GM12878 (cell line): Measurements from ENCODE around the gene HRCT1. TPM values are rescaled to one million over a fixed set of nuclear protein-coding genes. Genes with fewer than 3 reads are reported as not detected.

Experiments used
- ATAC-seq: fragments of 200-7000 bp; cut with Tn5 transposase; 3 replicates; pipeline ENCODE4 v1.9.1; 2020; ENCODE audit warnings: mild to moderate bottlenecking, moderate library complexity
- BruUV-seq: library from RNA; stranded (reverse); fragments of 400-500 nt; replicated peaks from 2 replicates; lab custom pipeline; 2021; lab: Mats Ljungman, UMichigan
- CTCF ChIA-PET: fragments of 300-600 bp; sonication (Branson Sonifier 250); formaldehyde crosslinking; extraction: SDS; loops from one replicate; lab custom pipeline; 2021; ENCODE audit warnings: inconsistent platforms; lab: Yijun Ruan, JAX
- POLR2A ChIA-PET: fragments of 350-600 bp; formaldehyde crosslinking; extraction: SDS; loops from one replicate; lab custom pipeline; 2021; ENCODE audit warnings: inconsistent platforms; lab: Charles Lee
- RAD21 ChIA-PET: fragments of 300-600 bp; sonication (Branson Sonifier 250); formaldehyde crosslinking; loops from one replicate; lab custom pipeline; 2023; ENCODE audit warnings: antibody characterized with exemption; ENCODE audit not compliant: unreplicated experiment; lab: Charles Lee
- SMC1A ChIA-PET: fragments of 300-600 bp; sonication (Branson Sonifier 250); formaldehyde crosslinking; loops from one replicate; lab custom pipeline; 2023; ENCODE audit not compliant: unreplicated experiment, uncharacterized antibody; lab: Charles Lee
- DNase-seq: peaks from one replicate; pipeline ENCODE4 v3.0.0-alpha.2; 2011; ENCODE audit warnings: low read depth, low spot score
- FAIRE-seq: peaks from 3 replicates; lab custom pipeline; 2011; peaks lifted over from hg19 to GRCh38; lab: Jason Lieb, UNC
- H2AFZ ChIP-seq: 2 replicates; pipeline ENCODE4 v1.6.0; 2011; ENCODE audit warnings: low read depth, low read length, control low read depth; ENCODE audit not compliant: control insufficient read depth
- H3K27ac ChIP-seq: 2 replicates; pipeline ENCODE4 v1.5.1; 2011; ENCODE audit warnings: control low read depth; ENCODE audit not compliant: control insufficient read depth, insufficient read depth
- H3K27me3 ChIP-seq, 2 experiments: replicated peaks in 1 of 2; 2 replicates each; pipeline versions ENCODE4 v1.6.0 to v1.6.1; 2011; ENCODE audit warnings: low read length in 1 of 2; ENCODE audit not compliant: control insufficient read depth in 2 of 2, insufficient read depth in 2 of 2
- H3K36me3 ChIP-seq, 2 experiments: 2 replicates each; pipeline ENCODE4 v1.5.1; 2011; ENCODE audit warnings: low read length in 1 of 2; ENCODE audit not compliant: control insufficient read depth in 2 of 2, insufficient read depth in 2 of 2
- H3K4me1 ChIP-seq: 2 replicates; pipeline ENCODE4 v1.6.1; 2011; ENCODE audit warnings: mild to moderate bottlenecking, low read length, moderate library complexity, mixed read lengths; ENCODE audit not compliant: control insufficient read depth, insufficient read depth
- H3K4me2 ChIP-seq: 2 replicates; pipeline ENCODE4 v1.6.0; 2011; ENCODE audit warnings: control low read depth; ENCODE audit not compliant: control insufficient read depth, insufficient read depth
- H3K4me3 ChIP-seq: fragments of 200-600 bp; sonication (generic); 2 replicates; pipeline ENCODE4 v1.5.1; 2016
- H3K79me2 ChIP-seq: 2 replicates; pipeline ENCODE4 v1.6.0; 2011; ENCODE audit warnings: low read length; ENCODE audit not compliant: control insufficient read depth, insufficient read depth
- H3K9ac ChIP-seq: 2 replicates; pipeline ENCODE4 v1.8.0; 2011; ENCODE audit warnings: low read length, control low read depth, mixed read lengths; ENCODE audit not compliant: control insufficient read depth, insufficient read depth
- H3K9me3 ChIP-seq: replicated peaks from 3 replicates; pipeline ENCODE4 v1.5.1; 2011; ENCODE audit warnings: mild to moderate bottlenecking, low read length; ENCODE audit not compliant: control insufficient read depth, insufficient read depth
- H4K20me1 ChIP-seq: 2 replicates; pipeline ENCODE4 v1.6.0; 2011; ENCODE audit not compliant: control insufficient read depth, insufficient read depth
- CHD4 ChIP-seq: fragments of 200-600 bp; sonication (generic); IDR thresholded peaks from 2 replicates; pipeline ENCODE4 v1.6.1; 2016; ENCODE audit warnings: mild to moderate bottlenecking
- ESRRA ChIP-seq: IDR thresholded peaks from 2 replicates; pipeline ENCODE4 v1.6.1; 2012; ENCODE audit warnings: mild to moderate bottlenecking, low read length, improper control_type of control experiment
- FOS ChIP-seq: IDR thresholded peaks from 3 replicates; pipeline ENCODE4 v1.6.1; 2011; ENCODE audit warnings: borderline replicate concordance; ENCODE audit not compliant: insufficient read length; ENCODE audit errors: extremely low read depth
- GATAD2B ChIP-seq: fragments of 450-650 bp; conservative IDR thresholded peaks from 2 replicates; pipeline ENCODE4 v1.6.1; 2017; ENCODE audit warnings: low read depth, mild to moderate bottlenecking, moderate library complexity
- MEF2B ChIP-seq: fragments of 450-650 bp; IDR thresholded peaks from 2 replicates; pipeline ENCODE4 v1.6.1; 2018; ENCODE audit warnings: mild to moderate bottlenecking, moderate library complexity; ENCODE audit not compliant: partially characterized antibody, poor library complexity, severe bottlenecking
- SKIL ChIP-seq: fragments of 450-650 bp; IDR thresholded peaks from 2 replicates; pipeline ENCODE4 v1.6.1; 2017; ENCODE audit warnings: mild to moderate bottlenecking, low read depth, inconsistent platforms; ENCODE audit not compliant: poor library complexity, severe bottlenecking
- WGBS: methylation state at CpG from one replicate; pipeline ENCODE4 v1.1.6; 2016; ENCODE audit warnings: low lambda C conversion rate; ENCODE audit not compliant: insufficient replicate concordance, insufficient coverage; ENCODE audit errors: missing lambda C conversion rate; 5-methylcytosine and 5-hydroxymethylcytosine counted together
- in situ Hi-C: fragments of 300-500 bp; cut with MboI; formaldehyde crosslinking; loops from 9 replicates; pipeline ENCODE4 v1.14.3; 2018; ENCODE audit warnings: mixed read lengths
- intact Hi-C: fragments of 100-400 bp; cut with micrococcal nuclease; formaldehyde crosslinking; loops from one replicate; pipeline ENCODE4 v1.14.2; 2022; ENCODE audit not compliant: unreplicated experiment
- polyA plus RNA-seq, 11 experiments: library from polyadenylated mRNA; depleted of rRNA in 4 of 11; unstranded in 6 of 11; stranded (reverse) in 5 of 11; fragments of >200 nt; fragmentation: Nextera tagmentation in 4 of 11; fragmentation: Illumina TruSeq in 1 of 11; extraction: Ambion mirVana in 4 of 11; extraction: Trizol in 1 of 11; gene quantifications; 1 replicate in 1 of 11; 2 replicates in 10 of 11; pipeline versions ENCODE4 v1.2.1 to v1.2.3, GENCODE V29; 2011 to 2016; ENCODE audit warnings: inconsistent platforms in 2 of 11, missing spikeins in 2 of 11, low read depth in 1 of 11
- total RNA-seq, 4 experiments: library from RNA; depleted of rRNA in 3 of 4; stranded (reverse); fragments of >200 nt in 3 of 4; fragmentation: Illumina TruSeq in 1 of 4; extraction: Trizol in 1 of 4; gene quantifications; 2 replicates each; pipeline versions ENCODE4 v1.2.1 to v1.2.3, GENCODE V29; 2013 to 2021

The HRCT1 gene
- total and polyA plus RNA-seq, 10 of the 15 experiments (the other 5 are each of a cell fraction or from before 2014, with no cell fraction given) = not detected

- TF ChIP-seq CHD4 = no peak
- no peak for TF ChIP-seq SKIL
- no peak for TF ChIP-seq GATAD2B
- TF ChIP-seq ESRRA = no peak
- no peak for TF ChIP-seq MEF2B
- no peak for TF ChIP-seq FOS
- DNase-seq (no peak), ATAC-seq (peak; percentile 57), FAIRE-seq (no peak)
- Histone ChIP-seq H4K20me1 (no peaks in the 10 kb centered on the region), H3K27me3 (no peaks in the 10 kb centered on the region), H3K4me2 (no peak overlapping the region), H2AFZ (no peak overlapping the region), H3K9ac (no peak overlapping the region), H3K4me1 (peaks cover 3% of the 10 kb centered on the region), H3K4me3 (no peak overlapping the region), H3K9me3 (no peaks in the 10 kb centered on the region), H3K79me2 (no peaks in the 10 kb centered on the region), H3K36me3 (no peaks in the 10 kb centered on the region), H3K27ac (no peak overlapping the region)
- ChIA-PET POLR2A (interaction anchor here (0.6 kb wide), 1 partner anchor 29 kb away, joined by 3 read pairs; no protein-coding TSS in a partner anchor), RAD21 (no interaction called here), SMC1A (no interaction called here), CTCF (interaction anchor here (1.1 kb wide), 1 partner anchor 13 kb away, joined by 3 read pairs; no protein-coding TSS in a partner anchor)
- intact Hi-C loops = no loop called here
- in situ Hi-C loops = no loop called here
- WGBS = 60% methylated on average over 3 of the region's 3 CpGs
- no TSS peak for BruUV-seq
These were observed 26.7 kb downstream of the HRCT1 start for GRCh38 chr9:35932735-35933134.
